ENCODE measurements around the gene EPM2AIP1.
"Not testable (repeated sequence)": the region's sequence is repeated elsewhere in the genome, so short reads cannot be mapped to it uniquely, and the experiment has no call there.

EPM2AIP1 gene

GRCh38 chr3:36991923-36992805 lies 767 bp downstream of the EPM2AIP1 start:
- DNase-seq = no peak

DNA sequence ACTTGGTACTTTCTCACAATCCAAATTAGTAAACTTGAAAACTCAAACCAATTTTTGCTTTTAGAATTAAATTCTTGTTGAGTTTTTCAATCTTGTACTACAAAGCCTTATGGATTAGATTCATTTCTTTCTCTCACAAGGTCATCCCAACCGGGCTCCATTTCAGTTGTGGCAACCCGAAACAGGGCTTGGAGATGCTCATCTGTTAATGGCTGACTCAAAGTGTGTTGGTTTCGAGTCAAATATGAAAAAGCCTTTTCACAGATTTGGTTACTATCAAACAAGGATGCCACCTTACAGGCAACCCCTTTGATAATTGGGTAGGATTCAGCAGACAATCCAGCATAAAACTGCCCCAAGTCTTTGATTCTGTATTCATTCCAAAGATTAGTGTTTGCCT lies 1.8 kb downstream of the EPM2AIP1 start:
- DNase-seq = no peak

GRCh38 chr3:36989568-36989967 lies 3.4 kb downstream of the EPM2AIP1 start:
- DNase-seq = no peak

DNA sequence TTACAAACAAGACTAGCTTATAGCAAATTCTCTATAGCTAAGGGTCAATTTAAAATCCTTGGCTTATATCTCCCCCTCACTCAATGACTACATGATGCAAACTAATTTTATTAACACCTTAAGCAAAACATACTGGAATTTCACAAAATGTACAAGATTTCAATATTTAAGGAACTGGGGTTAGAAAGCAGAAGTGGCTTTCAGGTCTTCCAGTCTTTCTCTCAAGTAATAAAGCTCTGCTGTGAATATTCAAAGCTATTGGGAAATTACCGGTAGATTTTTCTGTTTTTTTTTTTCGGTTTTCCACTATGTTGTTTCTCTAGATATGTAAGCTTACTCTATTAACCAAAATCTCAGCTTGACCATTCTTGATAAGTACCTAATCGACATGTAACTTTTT lies 3.9 kb downstream of the EPM2AIP1 start:
- DNase-seq = no peak

DNA sequence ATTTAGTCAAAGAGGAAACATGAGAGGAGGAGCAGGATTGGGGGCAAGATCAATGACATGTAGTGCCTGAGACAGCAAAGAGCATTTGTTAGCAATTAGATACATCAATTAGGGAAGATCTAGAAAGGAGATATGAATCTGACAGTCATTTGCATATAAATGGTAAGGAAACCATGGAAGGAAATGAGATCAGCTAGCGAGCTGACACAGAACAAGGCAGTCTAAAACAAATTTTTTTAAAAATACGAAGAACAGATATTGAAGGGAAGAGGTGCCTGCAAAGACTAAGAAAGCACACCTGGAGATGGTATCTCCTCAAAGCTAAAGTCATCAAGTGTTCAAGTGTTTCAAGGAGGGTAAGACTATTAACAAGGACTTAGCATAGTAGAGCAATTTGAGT lies 4.6 kb downstream of the EPM2AIP1 start:
- no peak for DNase-seq

- DNase-seq = no peak
Measured at GRCh38 chr3:36981006-36981405, 11.9 kb downstream of the EPM2AIP1 start.

- DNase-seq = no peak
Measured at GRCh38 chr3:36973139-36973538, 19.8 kb downstream of the EPM2AIP1 start.

DNA sequence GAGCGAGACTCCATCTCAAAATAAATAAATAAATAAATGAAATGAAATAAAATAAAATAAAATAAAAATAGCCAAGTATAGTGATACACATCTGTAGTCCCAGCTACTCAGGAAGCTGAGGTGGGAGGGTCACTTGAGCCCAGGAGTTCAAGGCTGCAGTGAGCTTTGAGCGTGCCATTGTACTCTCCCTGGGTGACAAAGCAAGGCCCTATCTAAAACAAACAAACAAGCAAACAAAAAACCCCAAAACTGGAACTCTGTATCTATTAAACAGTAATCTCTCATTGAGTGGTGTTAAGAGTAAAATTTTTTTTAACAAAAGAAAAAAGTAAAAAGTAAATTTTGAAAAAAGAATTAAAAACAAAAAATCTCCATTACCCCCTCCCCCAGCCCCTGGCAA lies 20.8 kb downstream of the EPM2AIP1 start:
- DNase-seq = no peak

DNA sequence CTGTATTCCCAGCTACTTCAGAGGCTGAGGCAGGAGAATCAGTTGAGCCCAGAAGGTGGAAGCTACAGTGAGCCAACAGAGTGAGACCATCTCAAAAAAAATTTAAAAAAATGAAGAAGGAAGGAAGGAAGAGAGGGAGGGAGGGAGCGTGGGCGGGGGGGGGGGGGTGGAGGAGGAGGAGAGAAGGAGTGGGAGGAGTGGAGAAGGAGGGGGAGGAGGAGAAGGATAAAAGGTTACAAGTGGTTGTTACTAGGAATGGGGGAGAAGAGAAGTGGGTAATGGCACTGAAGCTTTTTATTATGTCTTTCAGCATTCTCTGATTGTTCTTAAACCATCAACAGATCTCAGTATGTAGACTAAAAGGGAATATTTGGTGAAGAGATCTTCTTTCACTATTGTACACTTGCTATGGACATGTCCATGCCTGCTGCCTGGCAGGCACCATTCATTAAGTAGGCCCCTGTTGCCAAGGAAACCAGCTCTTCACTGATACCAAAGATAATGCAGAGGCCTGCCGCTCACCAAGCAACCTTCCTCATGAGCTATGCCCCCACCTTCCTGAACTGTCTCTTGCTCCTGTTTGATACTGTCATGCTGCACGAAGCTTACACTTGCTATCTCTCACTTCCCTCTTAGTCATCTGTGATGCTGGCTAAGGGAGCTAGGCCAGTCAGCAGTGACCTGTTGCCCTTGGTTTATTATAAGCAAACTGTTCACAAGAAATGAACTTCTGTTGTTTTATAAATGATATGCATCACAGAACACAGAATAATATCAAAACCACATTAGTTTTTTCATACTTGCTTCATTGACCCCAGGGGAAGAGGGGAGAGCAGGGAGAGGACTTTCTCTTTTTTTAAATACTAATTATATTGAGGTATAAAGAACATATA lies 23.1 kb downstream of the EPM2AIP1 start:
- DNase-seq = peak; percentile 84

DNA sequence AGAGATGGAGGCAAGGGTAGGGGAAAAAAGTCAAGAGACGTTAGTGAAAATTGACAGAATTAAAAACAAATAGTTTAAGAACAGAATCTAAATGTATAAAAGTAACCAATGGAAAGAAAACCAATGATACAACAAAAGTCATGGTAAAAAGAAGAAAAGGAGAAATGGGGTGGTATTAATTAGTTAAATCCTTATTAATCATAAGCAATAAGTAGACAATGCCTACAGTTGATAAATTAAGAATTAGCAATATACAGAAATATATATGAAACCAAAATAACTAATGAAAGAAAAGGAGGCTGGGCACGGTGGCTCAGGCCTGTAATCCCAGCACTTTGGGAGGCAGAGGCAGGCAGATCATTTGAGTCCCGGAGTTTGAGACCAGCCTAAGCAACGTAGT lies 23.8 kb downstream of the EPM2AIP1 start:
- no peak for DNase-seq

DNA sequence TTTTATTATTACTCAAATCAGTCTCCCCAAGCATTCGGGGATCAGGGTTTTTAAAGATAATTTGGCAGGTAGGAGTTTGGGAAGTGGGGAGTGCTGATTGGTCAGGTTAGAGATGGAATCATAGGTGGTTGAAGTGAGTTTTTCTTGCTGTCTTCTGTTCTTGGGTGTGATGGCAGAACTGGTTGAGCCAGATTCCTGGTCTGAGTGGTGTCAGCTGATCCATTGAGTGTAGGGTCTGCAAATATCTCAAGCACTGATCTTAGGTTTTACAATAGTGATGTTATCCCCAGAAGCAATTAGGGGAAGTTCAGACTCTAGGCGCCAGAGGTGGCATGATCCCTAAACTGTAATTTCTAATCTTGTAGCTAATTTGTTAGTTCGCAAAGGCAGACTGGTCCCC lies 27.5 kb downstream of the EPM2AIP1 start:
- DNase-seq = no peak

- no peak for DNase-seq
Measured at GRCh38 chr3:36964817-36965216, 28.1 kb downstream of the EPM2AIP1 start.

DNA sequence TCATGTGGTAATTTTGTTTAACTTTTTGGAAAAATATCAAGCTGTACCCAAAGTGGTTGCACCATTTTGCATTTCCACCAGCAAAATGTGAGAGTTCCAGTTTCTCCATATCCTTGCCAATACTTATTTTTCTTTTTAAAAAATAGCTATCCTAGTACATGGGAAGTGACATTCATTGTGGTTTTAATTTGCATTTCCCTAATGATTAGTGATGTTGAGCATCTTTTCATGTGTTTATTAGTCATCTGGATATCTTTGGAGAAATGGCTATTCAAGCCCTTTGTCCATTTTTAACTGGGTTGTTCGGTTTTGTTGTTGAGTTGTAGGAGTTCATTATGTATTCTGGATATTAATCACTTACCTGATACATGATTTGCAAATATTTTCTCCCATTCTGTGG lies 28.6 kb downstream of the EPM2AIP1 start:
- DNase-seq = no peak

DNA sequence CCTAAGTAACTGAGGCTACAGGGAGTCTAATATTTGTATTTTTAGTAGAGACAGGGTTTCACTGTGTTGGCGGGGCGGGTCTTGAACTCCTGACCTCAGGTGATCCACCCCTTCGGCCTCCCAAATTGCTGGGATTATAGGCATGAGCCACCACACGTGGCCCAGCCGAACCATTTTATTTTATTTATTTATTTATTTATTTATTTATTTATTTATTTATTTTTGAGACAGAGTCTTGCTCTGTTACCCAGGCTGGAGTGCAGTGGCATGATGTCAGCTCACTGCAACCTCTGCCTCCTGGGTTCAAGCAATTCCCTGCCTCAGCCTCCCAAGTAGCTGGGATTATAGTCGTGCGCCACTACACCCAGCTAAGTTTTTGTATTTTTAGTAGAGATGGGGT lies 29.9 kb downstream of the EPM2AIP1 start:
- DNase-seq = not testable (repeated sequence)

- no peak for DNase-seq
Measured at GRCh38 chr3:36960502-36960901, 32.4 kb downstream of the EPM2AIP1 start.

DNA sequence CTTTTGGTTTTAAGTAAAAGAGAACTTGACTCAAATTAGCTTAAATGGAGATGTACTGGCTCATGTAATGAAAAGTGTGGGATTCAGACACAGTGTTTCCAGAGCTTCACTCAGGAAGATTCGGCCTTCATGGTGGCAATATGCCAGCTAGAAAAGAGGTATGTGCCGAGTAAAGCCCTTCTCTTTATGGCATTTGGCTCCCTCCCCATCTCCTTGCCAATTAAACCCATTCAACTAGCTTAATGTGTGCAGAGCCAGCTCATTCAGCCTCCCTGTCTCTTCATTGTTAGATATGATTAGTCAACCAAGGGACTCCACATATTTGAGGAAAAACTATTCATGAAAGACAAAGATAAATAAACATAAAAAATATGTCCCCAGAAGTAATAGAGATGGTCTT lies 33.1 kb downstream of the EPM2AIP1 start:
- DNase-seq = peak; percentile 72

- DNase-seq = no peak
Measured at GRCh38 chr3:36957862-36958686, 34.9 kb downstream of the EPM2AIP1 start.

DNA sequence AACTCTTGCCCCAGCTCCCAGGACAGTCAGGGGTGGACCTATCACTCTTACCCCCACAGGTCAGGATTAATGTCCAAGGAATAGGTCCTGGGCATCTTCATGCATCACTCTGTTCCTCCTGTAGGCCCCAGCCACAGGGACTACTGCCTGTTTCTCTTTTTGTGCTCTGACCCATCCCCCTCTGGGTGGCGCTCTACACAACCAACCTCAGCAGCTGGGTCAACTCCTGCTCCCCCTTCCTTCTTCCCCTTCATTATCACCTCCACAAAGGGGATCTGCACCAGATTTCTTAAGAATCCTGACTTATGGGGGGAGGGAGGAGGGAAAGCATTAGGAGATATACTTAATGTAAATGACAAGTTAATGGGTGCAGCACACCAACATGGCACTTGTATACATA lies 35.9 kb downstream of the EPM2AIP1 start:
- DNase-seq = no peak

- DNase-seq = no peak
Measured at GRCh38 chr3:36956155-36956554, 36.8 kb downstream of the EPM2AIP1 start.

- no peak for DNase-seq
Measured at GRCh38 chr3:36954452-36955134, 38.3 kb downstream of the EPM2AIP1 start.

GRCh38 chr3:36947814-36948213 lies 45.1 kb downstream of the EPM2AIP1 start:
- not testable (repeated sequence) for DNase-seq

DNA sequence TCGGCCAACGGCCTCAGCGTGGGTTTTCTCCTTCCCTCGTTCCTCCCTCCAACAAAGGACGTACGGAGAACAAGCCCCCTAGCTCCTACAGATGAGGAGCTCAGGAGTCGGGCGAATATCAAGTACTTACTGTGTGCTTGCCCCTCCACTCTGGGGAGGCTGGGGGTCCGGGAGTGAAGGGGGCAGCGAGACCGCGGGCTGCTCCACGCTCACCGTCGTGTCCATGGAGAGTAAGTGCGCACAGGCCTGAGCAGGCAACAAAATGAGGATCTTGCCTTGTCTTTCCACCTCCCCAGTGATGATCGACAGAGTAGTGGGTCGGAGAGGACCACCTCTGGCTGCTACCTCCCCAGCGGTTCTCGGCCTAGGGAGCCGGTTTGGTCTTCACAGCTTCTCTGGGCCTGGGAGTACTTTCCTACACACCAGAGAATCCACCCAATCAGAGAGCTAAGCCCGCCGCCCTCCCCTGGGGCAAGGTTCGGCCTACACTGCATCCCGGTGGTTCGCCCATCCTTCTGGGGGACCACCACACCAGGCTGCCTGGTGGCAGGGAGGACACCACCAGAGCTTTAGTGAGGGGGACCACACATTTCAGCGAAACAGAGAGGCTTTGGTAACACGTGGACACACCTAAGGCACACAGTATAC lies 47.5 kb downstream of the EPM2AIP1 start:
- no peak for DNase-seq

All from NCI-H1436 (cell line).